ENCODE measurements around the gene CCDC107.

CCDC107 gene

GRCh38 chr9:35708146-35708545 is 50.1 kb downstream of the CCDC107 start:
- no peak for DNase-seq

- no peak for DNase-seq
Observed at GRCh38 chr9:35710818-35711500, 52.9 kb downstream of the CCDC107 start.
